K562 (cell line): ENCODE results near the gene EXOC2. TPM values are rescaled to one million over a fixed set of nuclear protein-coding genes. Genes with fewer than 3 reads are reported as not detected.

Experiments used
- CHD7 ChIP-seq: fragments of 200-600 bp; sonication (generic); IDR thresholded peaks from one replicate; pipeline ENCODE4 v1.6.1; 2012; ENCODE audit warnings: mild to moderate bottlenecking, low read depth, low read length, inconsistent platforms
- RERE ChIP-seq: sonication (generic); formaldehyde crosslinking; IDR thresholded peaks from 2 replicates; pipeline ENCODE4 v1.8.0; 2023; ENCODE audit warnings: missing genetic modification reagents, mild to moderate bottlenecking, borderline replicate concordance
- polyA plus RNA-seq, 8 experiments: library from polyadenylated mRNA; depleted of rRNA in 4 of 8; stranded (reverse) in 5 of 8; unstranded in 3 of 8; fragments of >200 nt; fragmentation: Nextera tagmentation in 2 of 8; fragmentation: Illumina TruSeq in 1 of 8; extraction: Ambion mirVana in 2 of 8; extraction: Trizol in 1 of 8; gene quantifications; 2 replicates each; pipeline versions ENCODE4 v1.2.1 to v1.2.3, GENCODE V29; 2011 to 2014; ENCODE audit warnings: inconsistent platforms in 1 of 8, missing spikeins in 1 of 8
- total RNA-seq, 7 experiments: library from RNA; depleted of rRNA in 6 of 7; stranded (reverse); fragments of >200 nt in 6 of 7; fragmentation: Illumina TruSeq in 2 of 7; extraction: Trizol in 2 of 7; gene quantifications; 2 replicates each; pipeline versions ENCODE4 v1.2.1 to v1.2.3, GENCODE V29; 2011 to 2021; ENCODE audit warnings: low replicate concordance in 1 of 7

EXOC2 gene
- total and polyA plus RNA-seq, 9 of the 15 experiments (the other 6 are each of a cell fraction or from before 2014, with no cell fraction given) = 12.2 to 30.2 (median 24.2) TPM

- TF ChIP-seq RERE (no peak), CHD7 (no peak)
Measured at GRCh38 chr6:678520-678919, 14.4 kb downstream of the EXOC2 start (continued).
